H9 (cell line): Measurements from ENCODE around the gene GATD1. TPM values are rescaled to one million over a fixed set of nuclear protein-coding genes. Genes with fewer than 3 reads are reported as not detected.
A peak's percentile ranks its signal among the peaks of the same experiment; 100 is the strongest.

Experiments used
- DNase-seq: peaks from one replicate; pipeline ENCODE4 v3.0.0-alpha.2; 2017
- H2AFZ ChIP-seq: one replicate; pipeline ENCODE4 v1.6.1; 2013; ENCODE audit warnings: mild to moderate bottlenecking, low read length, control low read depth, moderate library complexity
- H2AK5ac ChIP-seq: 2 replicates; pipeline ENCODE4 v1.6.1; 2013; ENCODE audit warnings: low read length, control low read depth, mixed read lengths; ENCODE audit not compliant: insufficient read length
- H2BK120ac ChIP-seq: one replicate; pipeline ENCODE4 v1.6.1; 2013; ENCODE audit warnings: low read depth, mild to moderate bottlenecking, low read length, control low read depth, inconsistent platforms; ENCODE audit not compliant: poor library complexity, severe bottlenecking
- H2BK12ac ChIP-seq: 2 replicates; pipeline ENCODE4 v1.6.1; 2013; ENCODE audit warnings: low read length, control low read depth, mixed read lengths, low read depth; ENCODE audit not compliant: insufficient read length
- H2BK15ac ChIP-seq: 2 replicates; pipeline ENCODE4 v1.6.1; 2013; ENCODE audit warnings: low read depth, low read length, control low read depth
- H2BK20ac ChIP-seq: one replicate; pipeline ENCODE4 v1.6.1; 2013; ENCODE audit warnings: low read depth, mild to moderate bottlenecking, low read length, control low read depth, inconsistent platforms; ENCODE audit not compliant: poor library complexity, severe bottlenecking
- H2BK5ac ChIP-seq: 2 replicates; pipeline ENCODE4 v1.6.1; 2013; ENCODE audit warnings: low read length, control low read depth, mixed read lengths; ENCODE audit not compliant: insufficient read length
- H3K14ac ChIP-seq: 2 replicates; pipeline ENCODE4 v1.6.1; 2013; ENCODE audit warnings: low read length, control low read depth; ENCODE audit not compliant: insufficient read depth
- H3K18ac ChIP-seq: 2 replicates; pipeline ENCODE4 v1.6.1; 2013; ENCODE audit warnings: low read depth, mild to moderate bottlenecking, mixed read lengths, low read length, control low read depth; ENCODE audit not compliant: insufficient read length
- H3K23ac ChIP-seq: 2 replicates; pipeline ENCODE4 v1.6.1; 2013; ENCODE audit warnings: low read length, control low read depth, mixed read lengths, low read depth; ENCODE audit not compliant: insufficient read length
- H3K23me2 ChIP-seq: 2 replicates; pipeline ENCODE4 v1.6.1; 2013; ENCODE audit warnings: low read depth, mild to moderate bottlenecking, mixed read lengths, low read length, control low read depth; ENCODE audit not compliant: insufficient read length, poor library complexity, severe bottlenecking
- H3K27ac ChIP-seq: 2 replicates; pipeline ENCODE4 v1.5.1; 2013; ENCODE audit warnings: low read length, control low read depth, mixed read lengths, low read depth; ENCODE audit not compliant: insufficient read length
- H3K27me3 ChIP-seq: 2 replicates; pipeline ENCODE4 v1.6.1; 2013; ENCODE audit warnings: low read length, control low read depth, inconsistent platforms; ENCODE audit not compliant: insufficient read depth
- H3K4ac ChIP-seq: 2 replicates; pipeline ENCODE4 v1.6.1; 2013; ENCODE audit warnings: low read depth, mild to moderate bottlenecking, control low read depth, inconsistent platforms, low read length, moderate library complexity
- H3K4me1 ChIP-seq: 2 replicates; pipeline ENCODE4 v1.6.1; 2013; ENCODE audit warnings: low read length, control low read depth, inconsistent platforms; ENCODE audit not compliant: insufficient read depth
- H3K4me2 ChIP-seq: 2 replicates; pipeline ENCODE4 v1.6.1; 2013; ENCODE audit warnings: low read length, control low read depth, mixed read lengths; ENCODE audit not compliant: insufficient read length, insufficient read depth
- H3K56ac ChIP-seq: 2 replicates; pipeline ENCODE4 v1.6.1; 2013; ENCODE audit warnings: low read depth, mild to moderate bottlenecking, mixed read lengths, low read length, control low read depth; ENCODE audit not compliant: insufficient read length
- H3K79me1 ChIP-seq: 2 replicates; pipeline ENCODE4 v1.6.1; 2013; ENCODE audit warnings: low read depth, mild to moderate bottlenecking, moderate library complexity, low read length, control low read depth, inconsistent platforms; ENCODE audit not compliant: insufficient read depth, poor library complexity, severe bottlenecking
- H3K79me2 ChIP-seq: 2 replicates; pipeline ENCODE4 v1.6.1; 2013; ENCODE audit warnings: low read length, control low read depth, inconsistent platforms; ENCODE audit not compliant: insufficient read depth
- H3K9ac ChIP-seq: 2 replicates; pipeline ENCODE4 v1.6.1; 2013; ENCODE audit warnings: low read length, control low read depth, mixed read lengths; ENCODE audit not compliant: insufficient read length; ENCODE audit errors: extremely low read depth
- H3K9me3 ChIP-seq: one replicate; pipeline ENCODE4 v1.6.1; 2013; ENCODE audit warnings: low read depth, low read length, inconsistent platforms; ENCODE audit not compliant: control insufficient read depth
- H3T11ph ChIP-seq: one replicate; pipeline ENCODE4 v1.6.1; 2013; ENCODE audit warnings: mild to moderate bottlenecking, low read length, control low read depth, inconsistent platforms
- H4K20me1 ChIP-seq: one replicate; pipeline ENCODE4 v1.6.1; 2013; ENCODE audit not compliant: control insufficient read depth, insufficient read length, insufficient read depth
- H4K5ac ChIP-seq: 2 replicates; pipeline ENCODE4 v1.6.1; 2013; ENCODE audit warnings: low read depth, mild to moderate bottlenecking, mixed read lengths, low read length, control low read depth; ENCODE audit not compliant: insufficient read length
- H4K8ac ChIP-seq: replicated peaks from 2 replicates; pipeline ENCODE4 v1.6.1; 2013; ENCODE audit warnings: low read length, control low read depth, mixed read lengths, low read depth; ENCODE audit not compliant: insufficient read length
- H4K91ac ChIP-seq: 2 replicates; pipeline ENCODE4 v1.6.1; 2013; ENCODE audit warnings: low read depth, mild to moderate bottlenecking, moderate library complexity, mixed read lengths, low read length, control low read depth; ENCODE audit not compliant: insufficient read length
- H3K27ac Mint-ChIP-seq, 3 experiments: 2 replicates in 2 of 3; 3 replicates in 1 of 3; pipeline ENCODE4 v1.8.0; 2020 to 2021; ENCODE audit warnings: mixed read lengths in 3 of 3, mild to moderate bottlenecking in 1 of 3, moderate library complexity in 1 of 3
- H3K27me3 Mint-ChIP-seq: 2 replicates; pipeline ENCODE4 v1.8.0; 2021; ENCODE audit warnings: low read depth, mild to moderate bottlenecking, moderate library complexity, mixed read lengths
- H3K36me3 Mint-ChIP-seq, 3 experiments: 2 replicates in 2 of 3; 3 replicates in 1 of 3; pipeline ENCODE4 v1.8.0; 2020 to 2021; ENCODE audit warnings: low read depth in 3 of 3, mixed read lengths in 3 of 3; ENCODE audit not compliant: insufficient read depth in 1 of 3
- H3K4me1 Mint-ChIP-seq, 2 experiments: 2 replicates each; pipeline ENCODE4 v1.8.0; 2020; ENCODE audit warnings: mixed read lengths in 2 of 2
- H3K4me3 Mint-ChIP-seq, 2 experiments: 2 replicates in 1 of 2; 3 replicates in 1 of 2; pipeline ENCODE4 v1.8.0; 2020 to 2021; ENCODE audit warnings: mild to moderate bottlenecking in 2 of 2, mixed read lengths in 2 of 2, moderate library complexity in 1 of 2
- H3K9me3 Mint-ChIP-seq, 2 experiments: 2 replicates in 1 of 2; 3 replicates in 1 of 2; pipeline ENCODE4 v1.8.0; 2020; ENCODE audit warnings: mild to moderate bottlenecking in 2 of 2, mixed read lengths in 2 of 2, moderate library complexity in 1 of 2
- CTCF ChIP-seq: fragments of 200-600 bp; sonication (generic); conservative IDR thresholded peaks from 3 replicates; pipeline ENCODE4 v1.8.0; 2021; ENCODE audit warnings: antibody characterized with exemption, mild to moderate bottlenecking
- WGBS: extraction: QIAGEN DNeasy Blood & Tissue Kit; methylation state at CpG from one replicate; pipeline ENCODE4 v1.1.7; 2013; ENCODE audit warnings: missing lambda C conversion rate, low lambda C conversion rate, mixed read lengths; ENCODE audit not compliant: insufficient read length; ENCODE audit errors: extremely low coverage; 5-methylcytosine and 5-hydroxymethylcytosine counted together
- total RNA-seq: library from RNA; stranded (reverse); gene quantifications from 2 replicates; pipeline ENCODE4 v1.2.1, GENCODE V29; 2021

The GATD1 gene
- total RNA-seq, 1 experiment from 2014 or later = 60.0 TPM

- Histone ChIP-seq H2BK15ac (no peak overlapping the region), H2BK12ac (no peak overlapping the region), H2AFZ (no peak overlapping the region), H3K4me2 (peak overlapping the region; percentile 56), H3K23ac (no peak overlapping the region), H3K14ac (no peak overlapping the region), H4K20me1 (no peaks in the 10 kb centered on the region), H3K56ac (no peak overlapping the region), H2BK20ac (no peak overlapping the region), H4K91ac (no peak overlapping the region), H4K5ac (no peak overlapping the region), H3K4ac (no peak overlapping the region), H3K23me2 (peaks cover 12% of the 10 kb centered on the region), H2AK5ac (no peak overlapping the region), H3K79me2 (no peaks in the 10 kb centered on the region), H4K8ac (no peak overlapping the region), H3T11ph (no peak overlapping the region), H3K79me1 (no peaks in the 10 kb centered on the region), H3K27ac (no peak overlapping the region), H3K4me1 (no peaks in the 10 kb centered on the region), H2BK5ac (no peak overlapping the region), H3K9me3 (no peaks in the 10 kb centered on the region), H3K9ac (no peak overlapping the region), H2BK120ac (no peak overlapping the region), H3K27me3 (no peaks in the 10 kb centered on the region), H3K18ac (no peak overlapping the region)
- no peak overlapping the region for H3K27ac Mint-ChIP-seq
- no peak for TF ChIP-seq CTCF
- peaks cover 2 to 8% (median 8%) of the 10 kb centered on the region in 3 experiments; a peak in 5 of 7 replicates for H3K36me3 Mint-ChIP-seq
- H3K4me3 Mint-ChIP-seq = peak overlapping the region; percentile 64 to 79
- H3K27me3 Mint-ChIP-seq = no peaks in the 10 kb centered on the region
- H3K4me1 Mint-ChIP-seq = peaks cover 11 to 19% of the 10 kb centered on the region in 2 experiments
- H3K9me3 Mint-ChIP-seq = no peaks in the 10 kb centered on the region
- WGBS = no CpG with 5 or more reads among the region's 18 CpGs
- no peak for DNase-seq
These were observed 27.3 kb upstream of the GATD1 start for GRCh38 chr11:804599-804964.
